C4-2B (cell line): ENCODE measurements around the gene WDR7.

Experiments
- H3K27ac ChIP-seq: fragments of 450-650 bp; 2 replicates; pipeline ENCODE4 v1.5.1; 2017
- ZFX ChIP-seq: fragments of 450-650 bp; IDR thresholded peaks from 2 replicates; pipeline ENCODE4 v1.6.1; 2017
- TF ChIP-seq, protein P1 (sequence below): fragments of 450-650 bp; conservative IDR thresholded peaks from 2 replicates; pipeline ENCODE4 v1.5.1; 2017; ENCODE audit warnings: mild to moderate bottlenecking

Gene WDR7

DNA sequence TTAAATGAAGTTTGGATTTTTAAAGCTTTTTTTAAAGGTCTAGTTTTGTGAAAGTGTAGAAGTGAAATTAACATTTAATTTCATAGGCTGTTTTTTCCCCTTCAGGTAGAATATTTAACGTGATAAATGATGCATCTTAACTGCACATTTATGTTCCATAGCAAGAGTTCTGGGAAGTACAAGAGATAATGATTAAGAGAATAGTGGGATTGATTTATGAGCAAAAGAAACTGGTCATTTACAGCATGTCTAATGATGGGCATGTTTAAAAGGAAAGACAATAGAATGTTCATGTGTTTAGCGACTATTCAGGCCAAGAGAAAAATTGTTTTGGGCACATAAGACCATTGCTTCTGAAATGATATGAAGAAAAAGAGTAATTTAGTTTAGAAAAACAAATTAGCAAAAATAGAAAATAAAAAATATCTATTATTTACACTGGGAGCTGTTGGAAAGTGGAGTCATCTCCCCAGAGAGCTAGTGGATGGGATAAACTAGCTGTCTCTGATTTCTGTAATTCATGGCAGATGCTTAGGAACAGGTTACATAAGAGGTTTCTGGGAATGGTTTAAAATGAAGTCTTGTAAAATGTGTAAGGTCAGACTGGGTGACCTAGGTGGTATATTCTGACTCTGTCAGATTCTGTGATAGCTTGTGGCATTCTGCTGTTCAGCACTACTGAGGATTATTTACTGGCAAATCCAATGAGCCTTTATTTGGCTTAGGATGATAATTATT lies 60.7 kb downstream of the WDR7 start:
- H3K27ac ChIP-seq, result no peak overlapping the region
- TF ChIP-seq, protein P1, sequence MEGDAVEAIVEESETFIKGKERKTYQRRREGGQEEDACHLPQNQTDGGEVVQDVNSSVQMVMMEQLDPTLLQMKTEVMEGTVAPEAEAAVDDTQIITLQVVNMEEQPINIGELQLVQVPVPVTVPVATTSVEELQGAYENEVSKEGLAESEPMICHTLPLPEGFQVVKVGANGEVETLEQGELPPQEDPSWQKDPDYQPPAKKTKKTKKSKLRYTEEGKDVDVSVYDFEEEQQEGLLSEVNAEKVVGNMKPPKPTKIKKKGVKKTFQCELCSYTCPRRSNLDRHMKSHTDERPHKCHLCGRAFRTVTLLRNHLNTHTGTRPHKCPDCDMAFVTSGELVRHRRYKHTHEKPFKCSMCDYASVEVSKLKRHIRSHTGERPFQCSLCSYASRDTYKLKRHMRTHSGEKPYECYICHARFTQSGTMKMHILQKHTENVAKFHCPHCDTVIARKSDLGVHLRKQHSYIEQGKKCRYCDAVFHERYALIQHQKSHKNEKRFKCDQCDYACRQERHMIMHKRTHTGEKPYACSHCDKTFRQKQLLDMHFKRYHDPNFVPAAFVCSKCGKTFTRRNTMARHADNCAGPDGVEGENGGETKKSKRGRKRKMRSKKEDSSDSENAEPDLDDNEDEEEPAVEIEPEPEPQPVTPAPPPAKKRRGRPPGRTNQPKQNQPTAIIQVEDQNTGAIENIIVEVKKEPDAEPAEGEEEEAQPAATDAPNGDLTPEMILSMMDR, result no peak
- TF ChIP-seq ZFX, result no peak

DNA sequence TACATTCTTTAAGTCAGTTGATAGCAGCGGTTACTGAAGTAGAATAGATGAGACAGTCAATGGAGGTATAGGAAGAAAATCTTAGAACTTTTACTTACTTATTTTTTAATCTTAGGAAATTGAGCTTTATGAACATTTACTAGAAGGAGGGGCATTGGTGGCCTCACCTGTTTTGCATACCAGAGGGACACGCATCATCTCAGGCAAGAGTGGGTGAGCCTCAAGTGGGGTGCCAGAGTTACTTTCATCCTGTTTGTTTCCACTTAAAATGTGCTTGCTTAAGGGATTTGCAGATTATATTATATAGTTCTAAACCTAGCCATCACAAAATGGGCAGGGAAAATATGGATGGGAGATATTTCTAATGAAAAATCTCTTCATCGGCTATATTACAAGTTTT lies 61.6 kb downstream of the WDR7 start:
- H3K27ac ChIP-seq, result no peak overlapping the region
- TF ChIP-seq ZFX, result no peak
- TF ChIP-seq, protein P1, result no peak

DNA sequence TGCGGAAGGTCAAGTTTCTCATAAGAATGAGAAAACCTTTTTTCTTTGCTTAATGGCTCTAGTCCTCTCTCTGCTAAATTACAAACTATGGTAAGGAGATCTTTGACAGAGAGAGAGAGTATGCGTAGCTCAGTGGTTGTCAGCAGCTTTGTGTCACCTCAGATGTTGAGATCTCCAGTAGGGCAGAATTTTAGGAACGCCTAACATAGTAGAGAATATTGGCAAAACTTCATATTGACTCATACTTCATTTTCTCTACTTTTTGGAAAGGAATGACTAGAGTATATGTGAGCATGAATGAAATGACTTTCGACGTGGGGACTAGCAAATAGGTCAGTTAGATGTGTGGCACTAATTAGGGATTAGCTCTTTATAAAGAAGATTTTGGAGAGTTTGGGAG lies 64.0 kb downstream of the WDR7 start:
- no peak for TF ChIP-seq ZFX
- TF ChIP-seq, protein P1, result no peak
- no peak overlapping the region for H3K27ac ChIP-seq

DNA sequence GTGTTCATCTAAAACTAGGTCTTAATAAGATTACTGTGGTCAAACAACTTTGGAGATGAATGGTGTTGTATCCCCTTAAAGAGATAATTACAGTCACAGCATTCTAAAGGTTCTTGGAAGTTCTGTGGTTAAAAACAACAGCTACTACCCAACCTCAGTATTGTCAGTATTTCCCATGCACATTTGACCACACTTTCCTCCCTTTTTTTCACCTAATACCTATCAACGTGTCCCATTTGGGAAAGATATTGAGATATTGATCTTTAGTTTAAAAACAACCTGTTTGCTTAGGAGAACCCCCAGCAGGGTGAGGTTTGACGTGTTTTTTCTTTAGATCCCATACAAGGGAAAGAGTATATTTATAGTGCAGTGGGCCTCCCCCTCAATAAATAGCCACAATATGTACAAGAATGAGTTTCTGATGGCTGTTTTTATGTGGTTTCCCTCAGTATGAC lies 65.6 kb downstream of the WDR7 start:
- TF ChIP-seq, protein P1, result no peak
- TF ChIP-seq ZFX, result no peak
- H3K27ac ChIP-seq, result no peak overlapping the region

DNA sequence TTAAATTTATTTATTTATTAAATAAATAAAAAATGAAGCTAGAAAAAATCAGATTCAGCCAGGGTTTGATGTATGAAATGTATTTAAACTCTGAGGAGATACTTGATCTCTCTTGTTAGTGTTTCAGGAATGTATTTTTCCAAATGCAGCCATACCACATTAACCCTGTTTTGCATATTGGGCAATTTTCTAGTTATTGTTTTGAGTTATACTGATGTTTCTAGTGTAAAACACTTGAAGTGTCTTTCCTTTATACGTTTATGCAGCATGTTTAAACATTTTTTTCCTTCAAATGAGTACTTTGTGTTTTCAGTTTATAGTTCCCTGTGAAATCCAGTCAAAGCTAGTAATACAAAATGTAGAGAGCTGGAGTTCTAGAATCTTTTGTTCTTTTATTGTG lies 69.9 kb downstream of the WDR7 start:
- TF ChIP-seq, protein P1, result no peak
- no peak for TF ChIP-seq ZFX

DNA sequence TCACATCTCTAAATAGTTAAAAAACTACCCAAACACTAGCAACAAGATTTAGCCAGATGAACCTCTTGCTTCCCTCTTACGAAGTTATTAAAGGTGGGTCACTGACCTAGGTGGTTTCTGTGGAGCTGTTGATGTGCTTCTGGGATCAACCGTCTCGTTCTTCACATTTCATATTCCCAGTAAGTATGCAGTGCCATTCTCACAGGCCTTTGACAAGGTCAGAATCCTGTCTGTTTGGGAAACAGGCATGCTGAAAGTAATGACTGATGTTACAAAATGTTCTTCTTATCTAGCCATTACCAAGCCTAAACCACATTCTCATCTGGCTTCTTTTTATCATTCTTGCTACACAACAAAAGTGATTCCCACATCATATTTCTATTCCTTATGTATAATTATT lies 70.3 kb downstream of the WDR7 start:
- TF ChIP-seq, protein P1, result no peak
- no peak for TF ChIP-seq ZFX
- no peak overlapping the region for H3K27ac ChIP-seq

More for the DNA sequence above, 69.9 kb downstream of the WDR7 start:
- no peak overlapping the region for H3K27ac ChIP-seq

DNA sequence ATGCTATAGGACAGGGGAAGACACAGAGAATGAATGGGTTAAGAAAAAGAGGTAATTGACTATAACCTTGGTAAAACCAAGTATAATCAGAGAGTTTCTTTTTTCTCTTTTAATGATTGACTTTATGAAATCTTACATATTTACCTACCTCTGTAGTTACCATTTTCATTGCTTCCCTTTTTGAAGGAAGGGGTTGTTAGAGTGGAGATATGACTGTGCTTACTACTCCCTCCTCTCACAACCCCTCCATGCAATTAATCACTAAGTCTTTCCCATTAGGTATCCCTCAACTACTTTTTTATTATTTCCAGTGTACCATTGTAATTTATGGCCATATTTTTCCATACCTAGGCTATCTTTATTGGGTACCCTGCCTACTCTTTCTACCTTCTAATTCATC lies 71.4 kb downstream of the WDR7 start:
- no peak for TF ChIP-seq ZFX
- TF ChIP-seq, protein P1, result no peak

More for the DNA sequence above, 71.4 kb downstream of the WDR7 start:
- no peak overlapping the region for H3K27ac ChIP-seq
